Measurements from ENCODE around the gene CLDN19.

Gene CLDN19

GRCh38 chr1:42742617-42743316 lies 2.7 kb upstream of the CLDN19 start:
- DNase-seq (ENCODE audit: low spot score) = no peak
- no peak for TF ChIP-seq CTCF (IDR thresholded peaks at IDR 0.05; ENCODE audit: borderline replicate concordance, control extremely low read depth, extremely low read depth, insufficient read depth, missing control alignments)
- in situ Hi-C loops (cut with MboI; ENCODE audit: low sequenced_read_pairs, unreplicated experiment) = loop anchor here (10.0 to 25.0 kb wide), 2 partner anchors 158 to 405 kb away; partner anchors contain the start of gene FOXJ3

- in situ Hi-C loops (cut with MboI; ENCODE audit: low sequenced_read_pairs, unreplicated experiment) = loop anchor here (10.0 to 25.0 kb wide), 2 partner anchors 157 to 405 kb away; partner anchors contain the start of gene FOXJ3
- DNase-seq (ENCODE audit: low spot score) = no peak
- no peak for TF ChIP-seq CTCF (IDR thresholded peaks at IDR 0.05; ENCODE audit: borderline replicate concordance, control extremely low read depth, extremely low read depth, insufficient read depth, missing control alignments)
These were observed 2.1 kb upstream of the CLDN19 start for GRCh38 chr1:42742141-42742540.

- no peak for TF ChIP-seq CTCF (IDR thresholded peaks at IDR 0.05; ENCODE audit: borderline replicate concordance, control extremely low read depth, extremely low read depth, insufficient read depth, missing control alignments)
- in situ Hi-C loops (cut with MboI; ENCODE audit: low sequenced_read_pairs, unreplicated experiment) = loop anchor here (10.0 to 25.0 kb wide), 2 partner anchors 157 to 404 kb away; partner anchors contain the start of gene FOXJ3
- no peak for DNase-seq (ENCODE audit: low spot score)
These were observed 1.7 kb upstream of the CLDN19 start for GRCh38 chr1:42741706-42742105.

GRCh38 chr1:42740851-42741580 lies 980 bp upstream of the CLDN19 start:
- in situ Hi-C loops (cut with MboI; ENCODE audit: low sequenced_read_pairs, unreplicated experiment) = loop anchor here (10.0 to 25.0 kb wide), 2 partner anchors 156 to 404 kb away; partner anchors contain the start of gene FOXJ3
- no peak for DNase-seq (ENCODE audit: low spot score)
- TF ChIP-seq CTCF (IDR thresholded peaks at IDR 0.05; ENCODE audit: borderline replicate concordance, control extremely low read depth, extremely low read depth, insufficient read depth, missing control alignments) = no peak

GRCh38 chr1:42738678-42739226 lies 1.3 kb downstream of the CLDN19 start:
- no peak for DNase-seq (ENCODE audit: low spot score)
- no peak for TF ChIP-seq CTCF (IDR thresholded peaks at IDR 0.05; ENCODE audit: borderline replicate concordance, control extremely low read depth, extremely low read depth, insufficient read depth, missing control alignments)
- in situ Hi-C loops (cut with MboI; ENCODE audit: low sequenced_read_pairs, unreplicated experiment) = loop anchor here (25.0 kb wide), 1 partner anchor 401 kb away; the partner anchor contains the start of gene FOXJ3

- no peak for TF ChIP-seq CTCF (IDR thresholded peaks at IDR 0.05; ENCODE audit: borderline replicate concordance, control extremely low read depth, extremely low read depth, insufficient read depth, missing control alignments)
- no peak for DNase-seq (ENCODE audit: low spot score)
- in situ Hi-C loops (cut with MboI; ENCODE audit: low sequenced_read_pairs, unreplicated experiment) = loop anchor here (25.0 kb wide), 1 partner anchor 401 kb away; the partner anchor contains the start of gene FOXJ3
These were observed 1.9 kb downstream of the CLDN19 start for GRCh38 chr1:42737986-42738677.

All from GM13976 (cell line).